K562 (cell line): ENCODE data around the gene XYLB. TPM values are rescaled to one million over a fixed set of nuclear protein-coding genes. Genes with fewer than 3 reads are reported as not detected.

Source experiments
- ATAC-seq: fragments of 200-7000 bp; cut with Tn5 transposase; 3 replicates; pipeline ENCODE4 v1.9.1; 2020; ENCODE audit warnings: moderate library complexity
- BruUV-seq: library from RNA; stranded (reverse); fragments of 400-500 nt; replicated peaks from 2 replicates; lab custom pipeline; 2021; lab: Mats Ljungman, UMichigan
- CTCF ChIA-PET: fragments of 300-600 bp; formaldehyde crosslinking; extraction: SDS; loops from one replicate; lab custom pipeline; 2021; ENCODE audit warnings: low intra/inter-chr PET ratio; lab: Yijun Ruan, JAX
- POLR2A ChIA-PET: fragments of 300-600, 350-650 bp; sonication (Branson Sonifier 250); formaldehyde crosslinking; extraction: SDS; loops from one replicate; lab custom pipeline; 2021; ENCODE audit warnings: antibody characterized with exemption, inconsistent platforms; lab: Yijun Ruan, JAX
- DNase-seq, 4 experiments: peaks; one replicate each; pipeline versions ENCODE4 v3.0.0 to v3.0.0-alpha.2; 2011 to 2018; ENCODE audit warnings: low spot score in 3 of 4, mixed read lengths in 3 of 4; ENCODE audit errors: extremely low read depth in 1 of 4
- FAIRE-seq: peaks from 2 replicates; lab custom pipeline; 2011; peaks lifted over from hg19 to GRCh38; lab: Jason Lieb, UNC
- H2AFZ ChIP-seq: 2 replicates; pipeline ENCODE4 v1.6.0; 2011; ENCODE audit warnings: low read depth, low read length, control low read depth, inconsistent platforms
- H3K27ac ChIP-seq: fragments of 200-600 bp; 3 replicates; pipeline ENCODE4 v1.8.0; 2011; ENCODE audit warnings: low read depth, mild to moderate bottlenecking, control low read depth, inconsistent platforms, low read length, moderate library complexity, mixed read lengths; ENCODE audit errors: extremely low read depth
- H3K27me3 ChIP-seq, 2 experiments: fragments of 300-600 bp in 1 of 2; 2 replicates in 1 of 2; 3 replicates in 1 of 2; pipeline versions ENCODE4 v1.6.0 to v1.8.0; 2011; ENCODE audit warnings: inconsistent platforms in 2 of 2, low read length in 2 of 2, mild to moderate bottlenecking in 1 of 2, mixed read lengths in 1 of 2, moderate library complexity in 1 of 2; ENCODE audit not compliant: control insufficient read depth in 2 of 2, insufficient read depth in 2 of 2
- H3K36me3 ChIP-seq: fragments of 300-600 bp; 3 replicates; pipeline ENCODE4 v1.8.0; 2011; ENCODE audit warnings: mild to moderate bottlenecking, low read length, inconsistent platforms; ENCODE audit not compliant: control insufficient read depth, insufficient read depth
- H3K4me1 ChIP-seq, 2 experiments: fragments of 200-600 bp in 1 of 2; replicated peaks in 1 of 2; 2 replicates in 1 of 2; 3 replicates in 1 of 2; pipeline versions ENCODE4 v1.5.1 to v1.8.0; 2011; ENCODE audit warnings: inconsistent platforms in 2 of 2, low read length in 2 of 2, mild to moderate bottlenecking in 1 of 2, mixed read lengths in 1 of 2, moderate library complexity in 1 of 2; ENCODE audit not compliant: control insufficient read depth in 2 of 2, insufficient read depth in 2 of 2
- H3K4me2 ChIP-seq: 2 replicates; pipeline ENCODE4 v1.6.1; 2011; ENCODE audit warnings: low read length, control low read depth, inconsistent platforms, mixed read lengths; ENCODE audit not compliant: insufficient read depth
- H3K4me3 ChIP-seq: fragments of 200-600 bp; sonication (generic), shearing (Covaris generic); 2 replicates; pipeline ENCODE4 v1.5.1; 2016; ENCODE audit warnings: control low read depth, inconsistent platforms
- H3K79me2 ChIP-seq: fragments of 200-600 bp; 3 replicates; pipeline ENCODE4 v1.8.0; 2011; ENCODE audit warnings: low read length, inconsistent platforms; ENCODE audit not compliant: control insufficient read depth, insufficient read depth
- H3K9ac ChIP-seq, 2 experiments: 2 replicates each; pipeline versions ENCODE4 v1.6.0 to v1.6.1; 2011; ENCODE audit warnings: low read depth in 2 of 2, low read length in 2 of 2, control low read depth in 1 of 2, inconsistent platforms in 1 of 2, mild to moderate bottlenecking in 1 of 2, mixed read lengths in 1 of 2; ENCODE audit not compliant: insufficient read depth in 1 of 2
- H3K9me1 ChIP-seq: one replicate; pipeline ENCODE4 v1.6.0; 2011; ENCODE audit warnings: inconsistent platforms, mild to moderate bottlenecking, low read length, moderate library complexity; ENCODE audit not compliant: control insufficient read depth, insufficient read depth
- H3K9me3 ChIP-seq: replicated peaks from 2 replicates; pipeline ENCODE4 v1.5.1; 2011; ENCODE audit warnings: low read depth, low read length, inconsistent platforms; ENCODE audit not compliant: control insufficient read depth, insufficient read depth
- H4K20me1 ChIP-seq: replicated peaks from 2 replicates; pipeline ENCODE4 v1.6.1; 2011; ENCODE audit warnings: low read length, inconsistent platforms, mixed read lengths; ENCODE audit not compliant: control insufficient read depth, insufficient read depth
- ERF ChIP-seq: fragments of 450-650 bp; formaldehyde crosslinking; IDR thresholded peaks from 2 replicates; pipeline ENCODE4 v1.4.0; 2020; ENCODE audit warnings: mild to moderate bottlenecking, mixed read lengths
- HSF4 ChIP-seq: fragments of 250-450 bp; sonication (Bioruptor Pico); IDR thresholded peaks from 2 replicates; pipeline ENCODE4 v2.1.2; 2022; ENCODE audit warnings: mild to moderate bottlenecking, moderate library complexity, borderline replicate concordance
- NBN ChIP-seq: fragments of 450-650 bp; IDR thresholded peaks from 2 replicates; pipeline ENCODE4 v1.6.1; 2016; ENCODE audit warnings: low read depth, mild to moderate bottlenecking
- POLR2A ChIP-seq: fragments of 450-650 bp; conservative IDR thresholded peaks from 2 replicates; pipeline ENCODE4 v1.6.1; 2016
- RBM22 ChIP-seq: fragments of 200-400 bp; formaldehyde crosslinking; IDR thresholded peaks from 2 replicates; pipeline ENCODE4 v1.6.1; 2018; ENCODE audit warnings: low read length, low read depth; ENCODE audit not compliant: poor library complexity, severe bottlenecking
- RBM39 ChIP-seq: fragments of 200-400 bp; formaldehyde crosslinking; optimal IDR thresholded peaks from 2 replicates; pipeline ENCODE3; 2018; ENCODE audit warnings: low read depth, low read length
- SIX5 ChIP-seq, 2 experiments: IDR thresholded peaks; 2 replicates each; pipeline ENCODE4 v1.6.1; 2011; ENCODE audit warnings: low read length in 2 of 2, borderline replicate concordance in 1 of 2, low read depth in 1 of 2, mild to moderate bottlenecking in 1 of 2, moderate library complexity in 1 of 2; ENCODE audit not compliant: insufficient read depth in 1 of 2
- TGIF2 ChIP-seq: sonication (generic); formaldehyde crosslinking; IDR thresholded peaks from 2 replicates; pipeline ENCODE4 v1.8.1; 2022; ENCODE audit warnings: mild to moderate bottlenecking, missing genetic modification reagents, moderate library complexity
- XRCC5 ChIP-seq: fragments of 200-400 bp; formaldehyde crosslinking; IDR thresholded peaks from 2 replicates; pipeline ENCODE4 v1.6.1; 2017; ENCODE audit warnings: low read depth, mild to moderate bottlenecking, low read length
- ZNF507 ChIP-seq: conservative IDR thresholded peaks from 2 replicates; pipeline ENCODE4 v1.6.1; 2017; ENCODE audit warnings: missing genetic modification characterization, missing compliant biosample characterization
- WGBS: fragments of 100-300 bp; shearing (Covaris generic); methylation state at CpG from one replicate; pipeline ENCODE4 v1.1.6; 2016; ENCODE audit warnings: low coverage, mixed read lengths; ENCODE audit not compliant: insufficient coverage; ENCODE audit errors: missing lambda C conversion rate; 5-methylcytosine and 5-hydroxymethylcytosine counted together
- in situ Hi-C: fragments of 300-500 bp; cut with MboI; formaldehyde crosslinking; loops from 4 replicates; pipeline ENCODE4 v1.15.0; 2018; ENCODE audit warnings: inconsistent platforms, mixed read lengths
- intact Hi-C: fragments of 100-400 bp; cut with micrococcal nuclease; formaldehyde crosslinking; loops from 2 replicates; pipeline ENCODE4 v1.14.2; 2022
- polyA plus RNA-seq, 8 experiments: library from polyadenylated mRNA; depleted of rRNA in 4 of 8; stranded (reverse) in 5 of 8; unstranded in 3 of 8; fragments of >200 nt; fragmentation: Nextera tagmentation in 2 of 8; fragmentation: Illumina TruSeq in 1 of 8; extraction: Ambion mirVana in 2 of 8; extraction: Trizol in 1 of 8; gene quantifications; 2 replicates each; pipeline versions ENCODE4 v1.2.1 to v1.2.3, GENCODE V29; 2011 to 2014; ENCODE audit warnings: inconsistent platforms in 1 of 8, missing spikeins in 1 of 8
- total RNA-seq, 7 experiments: library from RNA; depleted of rRNA in 6 of 7; stranded (reverse); fragments of >200 nt in 6 of 7; fragmentation: Illumina TruSeq in 2 of 7; extraction: Trizol in 2 of 7; gene quantifications; 2 replicates each; pipeline versions ENCODE4 v1.2.1 to v1.2.3, GENCODE V29; 2011 to 2021; ENCODE audit warnings: low replicate concordance in 1 of 7
- TF ChIP-seq, protein P1 (sequence below): IDR thresholded peaks from 3 replicates; pipeline ENCODE4 v1.6.1; 2011; ENCODE audit warnings: borderline replicate concordance, mild to moderate bottlenecking, moderate library complexity; ENCODE audit not compliant: insufficient read length; ENCODE audit errors: extremely low read depth
- TF ChIP-seq, protein P2 (sequence below): fragments of 250-450 bp; sonication (Bioruptor Pico); IDR thresholded peaks from 2 replicates; pipeline ENCODE4 v1.5.0; 2021; ENCODE audit warnings: mild to moderate bottlenecking, moderate library complexity
- TF ChIP-seq, protein P3 (sequence below): fragments of 200-800 bp; sonication (Bioruptor generic); IDR thresholded peaks from 2 replicates; pipeline ENCODE4 v1.6.1; 2017; ENCODE audit warnings: missing genetic modification characterization, missing compliant biosample characterization

XYLB gene
- total and polyA plus RNA-seq, 9 of the 15 experiments (the other 6 are each of a cell fraction or from before 2014, with no cell fraction given) = 4.0 to 20.2 (median 13.2) TPM

DNA sequence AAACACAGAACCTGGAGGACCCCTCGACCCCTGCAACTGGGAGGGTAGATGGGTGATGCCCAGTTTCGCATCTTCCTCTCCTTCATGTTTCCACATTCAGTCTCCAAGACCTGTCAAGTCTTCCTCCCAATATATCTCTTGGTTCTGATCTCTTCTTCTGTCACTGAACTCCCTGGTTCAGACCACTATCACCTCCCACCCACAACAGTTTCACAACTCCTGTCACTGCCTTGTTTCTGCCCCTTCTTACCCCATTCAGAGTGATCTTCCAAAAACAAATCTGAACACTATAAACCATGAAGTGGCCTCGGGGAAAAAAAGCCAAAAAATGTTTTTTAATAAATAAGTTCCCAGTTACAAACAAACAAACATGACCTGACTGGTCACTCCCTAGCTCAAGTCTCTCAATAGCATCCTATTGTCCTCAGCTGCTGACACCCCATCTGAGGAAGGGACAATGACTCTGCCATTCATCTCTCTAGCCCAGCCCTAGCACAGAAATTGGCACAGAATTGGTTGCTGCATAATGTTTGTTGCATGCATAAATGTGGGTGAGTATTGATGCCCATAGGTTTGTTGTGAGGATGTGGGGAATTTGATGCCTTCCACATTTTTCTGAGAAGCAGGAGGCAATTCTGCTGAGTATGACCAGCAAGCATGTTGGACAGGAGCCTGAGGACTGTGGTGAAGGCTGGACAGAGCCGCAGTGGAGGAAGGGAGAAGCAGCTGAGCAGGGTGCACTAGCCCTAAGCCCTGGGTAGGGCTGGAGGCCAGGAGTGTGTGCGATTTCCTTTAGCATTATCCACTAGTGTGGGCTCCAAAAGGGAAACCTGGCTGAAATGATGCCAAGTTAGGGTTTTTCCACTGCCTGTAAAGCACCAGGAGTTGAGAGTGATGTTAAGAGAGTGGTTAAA lies 12.2 kb upstream of the XYLB start:
- H4K20me1 ChIP-seq = no peaks in the 10 kb centered on the region
- no peak overlapping the region for H3K27ac ChIP-seq
- H2AFZ ChIP-seq = peak overlapping the region; percentile 7; the same call in 1 of the 2 replicates
- BruUV-seq = no TSS peak
- ATAC-seq = peak; percentile 72
- no peaks in the 10 kb centered on the region for H3K9me1 ChIP-seq
- no peaks in the 10 kb centered on the region for H3K9me3 ChIP-seq
- ChIA-PET CTCF (no interaction called here), POLR2A (interaction anchor here (1.0 to 1.2 kb wide), 3 partner anchors 10 to 23 kb away, joined by 3 to 5 read pairs (median 4); no protein-coding TSS in a partner anchor)
- H3K9ac ChIP-seq = no peak overlapping the region
- H3K4me2 ChIP-seq = no peak overlapping the region
- H3K27me3 ChIP-seq = peaks cover 12 to 19% of the 10 kb centered on the region in 2 experiments; a peak in 4 of 5 replicates
- no peak for FAIRE-seq
- intact Hi-C loops (no loop called here), in situ Hi-C loops (no loop called here)
- H3K79me2 ChIP-seq = no peaks in the 10 kb centered on the region
- H3K4me1 ChIP-seq = no peaks in the 10 kb centered on the region; a peak in 1 of 5 replicates
- DNase-seq = no peak
- 2% methylated on average over 5 of the region's 5 CpGs for WGBS
- H3K4me3 ChIP-seq = no peak overlapping the region
- no peaks in the 10 kb centered on the region for H3K36me3 ChIP-seq
- TF ChIP-seq ERF (CRISPR knock-in tag) (no peak), XRCC5 (no peak), RBM22 (no peak), ZNF507 (no peak), POLR2A (no peak), HSF4 (no peak), RBM39 (no peak), NBN (no peak), SIX5 (IDR thresholded peaks at IDR 0.05; ENCODE audit: borderline replicate concordance in 1 of 2, insufficient read depth in 1 of 2, low read depth in 1 of 2, low read length in 2 of 2) (no peak), TGIF2 (CRISPR knock-in tag) (no peak)
- TF ChIP-seq, protein P1, sequence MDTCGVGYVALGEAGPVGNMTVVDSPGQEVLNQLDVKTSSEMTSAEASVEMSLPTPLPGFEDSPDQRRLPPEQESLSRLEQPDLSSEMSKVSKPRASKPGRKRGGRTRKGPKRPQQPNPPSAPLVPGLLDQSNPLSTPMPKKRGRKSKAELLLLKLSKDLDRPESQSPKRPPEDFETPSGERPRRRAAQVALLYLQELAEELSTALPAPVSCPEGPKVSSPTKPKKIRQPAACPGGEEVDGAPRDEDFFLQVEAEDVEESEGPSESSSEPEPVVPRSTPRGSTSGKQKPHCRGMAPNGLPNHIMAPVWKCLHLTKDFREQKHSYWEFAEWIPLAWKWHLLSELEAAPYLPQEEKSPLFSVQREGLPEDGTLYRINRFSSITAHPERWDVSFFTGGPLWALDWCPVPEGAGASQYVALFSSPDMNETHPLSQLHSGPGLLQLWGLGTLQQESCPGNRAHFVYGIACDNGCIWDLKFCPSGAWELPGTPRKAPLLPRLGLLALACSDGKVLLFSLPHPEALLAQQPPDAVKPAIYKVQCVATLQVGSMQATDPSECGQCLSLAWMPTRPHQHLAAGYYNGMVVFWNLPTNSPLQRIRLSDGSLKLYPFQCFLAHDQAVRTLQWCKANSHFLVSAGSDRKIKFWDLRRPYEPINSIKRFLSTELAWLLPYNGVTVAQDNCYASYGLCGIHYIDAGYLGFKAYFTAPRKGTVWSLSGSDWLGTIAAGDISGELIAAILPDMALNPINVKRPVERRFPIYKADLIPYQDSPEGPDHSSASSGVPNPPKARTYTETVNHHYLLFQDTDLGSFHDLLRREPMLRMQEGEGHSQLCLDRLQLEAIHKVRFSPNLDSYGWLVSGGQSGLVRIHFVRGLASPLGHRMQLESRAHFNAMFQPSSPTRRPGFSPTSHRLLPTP = no peak
- TF ChIP-seq, protein P2, sequence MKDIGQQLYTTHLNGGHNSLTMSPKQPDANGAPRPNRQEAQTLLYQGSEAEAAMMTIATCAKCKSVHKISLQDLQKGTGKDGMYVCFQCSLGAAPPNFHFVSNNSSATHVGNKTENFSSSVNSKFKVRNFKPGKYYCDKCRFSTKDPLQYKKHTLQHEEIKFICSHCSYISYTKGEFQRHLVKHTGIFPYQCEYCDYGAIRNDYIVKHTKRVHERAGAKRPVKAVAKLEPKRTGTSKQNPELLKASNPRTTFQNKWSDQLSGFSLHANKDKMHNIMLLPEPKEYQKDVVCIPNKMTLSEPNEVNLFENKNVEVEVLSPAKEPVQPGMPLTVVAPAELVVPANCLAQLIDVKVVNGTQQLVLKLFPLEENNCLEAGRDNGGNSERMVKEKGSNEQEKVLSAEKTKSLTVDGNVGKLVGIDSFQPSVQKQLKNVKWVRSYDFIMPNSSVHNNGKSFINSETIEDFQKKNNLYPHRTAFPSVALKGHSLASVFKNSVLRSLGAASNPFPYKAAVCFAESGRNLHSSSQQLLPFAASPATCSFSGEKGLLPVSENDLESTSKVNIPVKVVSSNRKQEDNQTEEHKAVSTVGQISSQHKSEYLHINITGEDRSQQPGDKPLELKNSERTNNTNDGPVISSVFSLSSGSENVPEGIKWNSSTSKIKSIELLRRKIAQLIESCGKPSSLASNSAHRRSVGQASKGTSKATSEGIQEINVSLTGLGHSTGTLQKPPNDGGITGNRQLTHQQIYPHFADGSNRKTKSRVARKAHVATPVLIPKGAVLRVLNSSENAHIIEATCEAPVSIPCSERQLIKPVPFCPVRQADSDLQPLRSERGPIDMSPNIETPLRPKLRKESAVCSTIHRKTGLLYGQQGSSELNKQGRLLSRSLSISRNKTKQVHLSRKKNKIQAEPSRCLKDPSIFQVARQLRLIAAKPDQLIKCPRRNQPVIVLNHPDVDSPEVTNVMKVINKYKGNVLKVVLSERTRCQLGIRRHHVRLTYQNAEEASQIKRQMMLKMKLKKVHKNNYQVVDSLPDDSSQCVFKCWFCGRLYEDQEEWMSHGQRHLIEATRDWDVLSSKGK (CRISPR knock-in tag) = no peak
- TF ChIP-seq, protein P3, sequence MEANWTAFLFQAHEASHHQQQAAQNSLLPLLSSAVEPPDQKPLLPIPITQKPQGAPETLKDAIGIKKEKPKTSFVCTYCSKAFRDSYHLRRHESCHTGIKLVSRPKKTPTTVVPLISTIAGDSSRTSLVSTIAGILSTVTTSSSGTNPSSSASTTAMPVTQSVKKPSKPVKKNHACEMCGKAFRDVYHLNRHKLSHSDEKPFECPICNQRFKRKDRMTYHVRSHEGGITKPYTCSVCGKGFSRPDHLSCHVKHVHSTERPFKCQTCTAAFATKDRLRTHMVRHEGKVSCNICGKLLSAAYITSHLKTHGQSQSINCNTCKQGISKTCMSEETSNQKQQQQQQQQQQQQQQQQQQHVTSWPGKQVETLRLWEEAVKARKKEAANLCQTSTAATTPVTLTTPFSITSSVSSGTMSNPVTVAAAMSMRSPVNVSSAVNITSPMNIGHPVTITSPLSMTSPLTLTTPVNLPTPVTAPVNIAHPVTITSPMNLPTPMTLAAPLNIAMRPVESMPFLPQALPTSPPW = no peak
